GM18505 (cell line): ENCODE results near the gene LSM3.
A peak's percentile ranks its signal among the peaks of the same experiment; 100 is the strongest.

Experiments
- ATAC-seq: cut with Tn5 transposase; IDR thresholded peaks from one replicate; pipeline ENCODE4 v1.9.1; 2021; ENCODE audit not compliant: unreplicated experiment
- POLR2A ChIP-seq: IDR thresholded peaks from 4 replicates; pipeline ENCODE4 v1.6.1; 2011; ENCODE audit warnings: borderline replicate concordance; ENCODE audit not compliant: insufficient read depth, insufficient read length; ENCODE audit errors: extremely low read depth

The LSM3 gene

DNA sequence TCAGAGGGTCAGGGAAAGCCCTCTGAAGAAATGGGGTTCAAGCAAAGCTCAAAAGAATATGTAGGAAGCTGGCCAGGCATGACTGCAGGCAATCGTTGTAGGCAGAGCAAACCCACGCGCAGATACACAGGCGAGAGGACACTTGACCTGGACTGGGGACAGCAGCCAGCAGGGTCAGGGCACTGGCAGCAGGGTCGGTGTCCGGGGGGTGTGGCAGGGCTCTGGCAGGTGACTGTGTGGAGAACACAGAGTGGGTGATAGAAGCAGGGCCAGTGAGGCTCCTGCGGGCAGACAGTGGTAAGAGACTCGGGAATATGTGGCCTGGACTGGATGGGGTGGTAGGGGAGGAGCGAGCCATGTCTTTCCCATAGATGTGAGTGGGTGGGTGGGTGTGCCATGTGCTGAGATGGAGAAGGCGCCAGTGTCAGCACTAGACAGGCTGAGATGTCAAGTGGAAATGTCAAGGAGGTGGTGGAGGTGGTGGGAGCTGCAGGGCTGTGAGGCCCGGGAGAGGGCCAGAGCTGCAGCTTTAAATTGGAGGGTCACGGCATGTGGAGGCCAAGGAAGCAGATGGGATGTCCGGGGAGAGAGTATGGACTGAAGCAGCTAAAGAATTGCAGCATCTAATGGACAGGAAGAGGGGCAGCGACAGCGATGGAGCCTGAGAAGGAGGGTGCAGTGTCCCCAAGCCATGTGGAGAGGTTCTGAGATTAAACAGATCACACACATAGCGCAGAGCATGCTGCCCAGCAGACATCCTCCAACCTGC lies 40.3 kb upstream of the LSM3 start:
- TF ChIP-seq POLR2A, result no peak
- ATAC-seq, result no peak

GRCh38 chr3:14138878-14139655 lies 39.5 kb upstream of the LSM3 start:
- no peak for TF ChIP-seq POLR2A
- no peak for ATAC-seq

DNA sequence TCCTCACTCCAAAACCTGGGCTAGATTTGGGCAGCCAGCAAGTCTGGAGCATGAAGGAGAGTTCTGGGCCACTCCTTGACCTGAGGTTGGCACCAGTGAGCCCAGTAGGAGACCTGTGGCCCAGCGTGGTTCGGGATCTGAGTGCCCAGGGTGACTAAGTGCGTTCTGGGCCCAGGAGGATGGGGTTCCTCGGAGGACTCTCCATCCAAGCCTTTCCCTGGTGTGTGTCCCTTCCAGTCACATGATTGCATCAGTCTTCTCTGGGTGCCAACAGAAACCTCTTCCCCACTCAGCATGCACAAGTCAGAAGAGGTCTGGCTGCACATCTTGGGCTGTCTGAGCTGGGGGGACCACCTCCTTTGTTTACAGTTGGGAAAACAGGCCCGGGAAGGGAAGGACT lies 38.8 kb upstream of the LSM3 start:
- TF ChIP-seq POLR2A, result no peak
- ATAC-seq, result no peak

GRCh38 chr3:14140668-14141067 lies 37.9 kb upstream of the LSM3 start:
- no peak for ATAC-seq
- TF ChIP-seq POLR2A, result no peak

DNA sequence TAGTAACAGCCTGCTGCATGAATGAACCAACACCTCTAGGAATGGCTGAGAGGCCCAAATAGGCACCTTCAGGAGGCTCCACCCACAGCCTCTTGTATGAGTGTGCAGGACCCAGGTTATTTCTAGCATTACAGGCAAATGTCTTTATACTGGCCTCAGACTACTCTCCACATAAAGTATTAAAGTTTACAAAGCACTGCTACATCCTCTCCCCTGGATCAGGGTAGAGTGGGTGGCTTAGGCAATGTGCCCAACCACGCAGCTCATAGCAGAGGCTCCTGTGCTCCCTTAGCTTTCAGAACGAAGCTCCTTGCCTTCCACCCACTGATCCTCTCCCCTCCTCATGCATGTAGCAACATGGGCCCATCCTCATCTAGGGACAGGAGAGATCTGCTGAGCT lies 37.5 kb upstream of the LSM3 start:
- no peak for TF ChIP-seq POLR2A
- no peak for ATAC-seq

- TF ChIP-seq POLR2A, result no peak
- ATAC-seq, result no peak
Measured at GRCh38 chr3:14141602-14142341, 36.8 kb upstream of the LSM3 start.

DNA sequence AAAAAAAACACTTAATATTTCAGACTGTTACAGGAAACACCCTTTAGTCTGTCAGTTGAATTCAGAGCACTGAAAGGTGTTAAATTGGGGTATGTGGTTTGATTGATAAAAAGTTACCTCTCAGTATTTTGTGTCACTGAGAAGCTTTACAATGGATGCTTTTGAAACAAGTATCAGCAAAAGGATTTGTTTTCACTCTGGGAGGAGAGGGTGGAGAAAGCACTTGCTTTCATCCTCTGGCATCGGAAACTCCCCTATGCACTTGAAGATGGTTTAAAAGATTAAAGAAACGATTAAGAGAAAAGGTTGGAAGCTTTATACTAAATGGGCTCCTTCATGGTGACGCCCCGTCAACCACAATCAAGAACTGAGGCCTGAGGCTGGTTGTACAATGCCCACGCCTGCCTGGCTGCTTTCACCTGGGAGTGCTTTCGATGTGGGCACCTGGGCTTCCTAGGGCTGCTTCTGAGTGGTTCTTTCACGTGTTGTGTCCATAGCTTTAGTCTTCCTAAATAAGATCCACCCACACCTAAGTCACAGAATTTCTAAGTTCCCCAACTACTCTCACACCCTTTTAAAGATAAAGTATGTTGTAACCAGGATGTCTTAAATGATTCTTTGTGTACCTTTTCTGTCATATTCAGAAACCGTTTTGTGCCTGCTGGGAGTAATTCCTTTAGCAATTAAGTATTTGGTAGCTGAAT lies 35.9 kb upstream of the LSM3 start:
- no peak for TF ChIP-seq POLR2A
- ATAC-seq, result no peak

DNA sequence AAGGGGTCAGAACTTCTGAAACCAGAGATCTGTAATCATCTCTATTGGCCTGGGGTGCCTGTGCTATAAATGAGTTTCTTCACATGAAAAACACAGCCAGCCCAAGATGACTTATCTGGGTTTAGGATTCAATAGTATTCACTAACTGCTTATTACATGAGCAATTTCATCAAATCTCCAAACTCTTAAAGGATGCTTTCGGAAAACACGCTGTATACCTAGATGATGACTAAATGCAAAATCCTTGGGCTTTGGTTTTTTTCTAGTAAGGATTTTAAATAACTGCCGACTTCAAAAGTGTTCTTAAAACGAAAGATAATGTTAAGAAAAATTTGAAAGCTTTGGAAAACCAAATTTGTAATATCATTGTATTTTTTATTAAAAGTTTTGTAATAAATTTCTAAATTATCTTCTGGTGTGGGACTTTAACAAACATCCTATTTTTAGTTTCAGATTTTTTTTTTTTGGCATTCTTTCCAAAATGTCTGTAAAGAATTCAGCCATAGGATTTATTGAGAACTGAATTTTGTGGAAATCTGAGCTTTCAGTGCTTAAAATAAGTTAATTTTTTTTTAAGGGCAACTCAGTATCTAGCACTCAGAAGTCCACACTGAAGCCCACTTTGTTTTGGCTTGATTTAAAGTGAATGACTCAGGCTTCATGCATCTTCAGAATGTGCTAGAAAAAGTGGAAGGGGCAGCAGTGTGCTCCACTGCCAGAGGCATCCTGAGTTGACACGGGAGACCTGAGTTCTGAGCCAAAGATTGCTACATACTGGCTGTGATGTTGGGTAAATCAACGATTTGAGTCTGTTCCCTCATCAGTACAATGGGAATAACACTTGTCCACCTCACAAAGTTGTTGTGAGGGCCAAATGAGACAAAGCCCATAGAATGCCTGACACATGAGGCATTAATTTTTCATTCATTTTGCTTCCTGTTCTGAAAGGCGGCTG lies 35.1 kb upstream of the LSM3 start:
- no peak for TF ChIP-seq POLR2A
- ATAC-seq, result no peak

GRCh38 chr3:14144423-14145075 lies 34.1 kb upstream of the LSM3 start:
- peak; percentile 93 for ATAC-seq
- no peak for TF ChIP-seq POLR2A

- ATAC-seq, result no peak
- TF ChIP-seq POLR2A, result no peak
Measured at GRCh38 chr3:14145236-14145635, 33.4 kb upstream of the LSM3 start.

DNA sequence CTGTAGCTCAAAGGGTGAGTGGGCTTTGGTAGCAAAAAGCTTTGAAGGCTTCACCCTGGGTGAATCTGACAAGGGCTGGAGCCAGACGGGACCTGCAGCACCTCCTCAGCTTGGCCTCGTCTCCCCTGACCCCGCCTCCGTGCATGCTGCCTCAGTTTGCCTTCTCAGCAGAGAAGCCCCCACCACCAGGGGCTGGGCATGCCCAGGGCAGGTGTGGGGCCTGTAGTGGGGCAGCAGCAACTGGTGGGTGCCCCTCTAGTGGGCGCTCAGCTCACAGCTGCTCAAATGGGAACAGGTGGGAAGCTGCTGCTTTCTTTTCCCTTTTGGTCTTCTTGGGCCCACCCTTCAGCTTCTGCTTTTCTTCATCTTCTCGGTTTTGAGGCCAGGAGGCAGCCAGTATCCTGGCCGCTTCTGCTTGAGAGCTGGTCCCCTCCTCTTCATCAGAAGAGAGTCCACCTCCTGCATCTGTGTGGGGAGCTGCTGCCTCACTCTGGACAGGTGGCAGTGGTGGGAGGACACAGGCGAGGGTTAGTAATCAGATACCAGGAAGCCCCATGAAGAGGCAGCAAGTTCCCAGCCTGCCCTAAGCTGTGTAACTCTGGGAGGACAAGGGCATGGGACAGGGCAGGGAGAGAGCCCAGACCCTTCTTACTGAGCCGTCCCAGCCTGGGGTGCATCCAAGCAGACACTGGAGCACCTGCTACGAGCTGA lies 32.8 kb upstream of the LSM3 start:
- no peak for ATAC-seq
- no peak for TF ChIP-seq POLR2A
